Stimulated activated CD8-positive, alpha-beta memory T cell treated with anti-CD3 and anti-CD28 coated beads, Interleukin-4, amount 100 ng/mL, for 4 hours (primary cell): ENCODE data around the gene PRRG4.
"Not testable (repeated sequence)": the region's sequence is repeated elsewhere in the genome, so short reads cannot be mapped to it uniquely, and the experiment has no call there.

Source experiments
- DNase-seq, 2 donors: peaks; one replicate each; pipeline ENCODE4 v3.0.0-alpha.2; 2020; ENCODE audit warnings: low read depth in 2 of 2, low spot score in 1 of 2

The PRRG4 gene

DNA sequence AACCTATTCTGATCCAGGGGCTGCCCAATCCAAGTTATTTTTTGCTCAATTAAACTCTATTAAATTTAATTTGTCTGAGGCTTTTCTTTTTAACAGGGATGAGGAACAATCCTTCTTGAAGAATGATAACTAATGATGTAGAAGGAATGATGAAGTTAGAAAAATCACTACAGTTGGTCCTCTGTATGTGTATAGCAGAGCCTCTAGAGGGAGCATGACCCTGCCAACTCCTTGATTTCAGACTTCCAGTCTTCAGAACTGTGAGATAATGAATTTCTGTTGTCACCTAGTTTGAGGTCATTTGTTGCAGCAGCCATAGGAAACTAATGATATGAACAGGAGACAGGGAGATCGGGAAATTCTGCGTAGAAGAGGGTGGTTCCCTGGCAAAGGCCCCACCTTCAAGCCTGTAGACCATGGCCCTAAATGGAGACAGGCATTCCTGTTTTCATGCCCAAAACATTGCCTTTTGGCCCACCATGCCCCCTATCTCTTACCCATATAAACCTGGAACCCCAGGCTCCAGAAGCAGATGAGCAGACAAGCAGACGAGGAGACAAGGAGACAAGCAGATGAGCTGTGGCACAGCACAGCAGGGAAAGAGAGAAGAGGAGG, 55.1 kb downstream of the PRRG4 start:
- no peak for DNase-seq

DNA sequence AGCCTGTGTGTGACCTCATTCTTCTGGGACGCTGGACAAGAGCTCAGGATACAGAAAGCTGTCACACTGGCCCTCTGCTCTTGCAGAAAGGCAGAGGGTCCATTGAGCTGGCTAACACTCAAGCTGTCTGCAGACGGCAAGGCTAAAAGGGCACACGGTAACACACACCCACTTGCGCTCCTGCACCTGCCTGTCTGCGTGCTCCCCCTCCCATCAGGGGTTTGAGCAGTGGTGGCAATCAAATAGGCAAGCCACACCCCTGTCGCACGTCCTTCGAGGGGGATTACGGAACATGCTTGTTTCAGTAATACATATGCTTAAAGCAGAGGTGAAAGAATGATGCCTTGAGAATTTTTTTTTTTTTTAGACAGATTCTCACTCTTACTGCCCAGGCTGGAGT, 55.8 kb downstream of the PRRG4 start:
- no peak for DNase-seq

DNA sequence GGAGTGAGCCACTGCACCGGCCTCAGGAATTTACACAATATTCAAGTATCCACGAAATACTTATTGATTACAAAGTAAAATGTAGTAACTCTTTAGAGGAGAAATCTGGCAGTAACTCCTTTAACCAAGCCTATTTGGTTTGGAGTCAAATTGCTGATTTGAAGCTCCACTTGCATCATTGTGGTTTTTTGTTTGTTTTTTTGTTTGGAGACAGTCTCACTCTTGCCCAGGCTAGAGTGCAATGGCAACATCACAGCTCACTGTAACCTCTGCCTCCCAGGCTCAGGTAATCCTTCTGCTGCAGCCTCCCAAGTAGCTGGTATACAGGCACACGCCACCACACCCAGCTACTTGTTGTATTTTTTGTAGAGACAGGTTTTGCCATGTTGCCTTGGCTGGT, 56.5 kb downstream of the PRRG4 start:
- DNase-seq = no peak

DNA sequence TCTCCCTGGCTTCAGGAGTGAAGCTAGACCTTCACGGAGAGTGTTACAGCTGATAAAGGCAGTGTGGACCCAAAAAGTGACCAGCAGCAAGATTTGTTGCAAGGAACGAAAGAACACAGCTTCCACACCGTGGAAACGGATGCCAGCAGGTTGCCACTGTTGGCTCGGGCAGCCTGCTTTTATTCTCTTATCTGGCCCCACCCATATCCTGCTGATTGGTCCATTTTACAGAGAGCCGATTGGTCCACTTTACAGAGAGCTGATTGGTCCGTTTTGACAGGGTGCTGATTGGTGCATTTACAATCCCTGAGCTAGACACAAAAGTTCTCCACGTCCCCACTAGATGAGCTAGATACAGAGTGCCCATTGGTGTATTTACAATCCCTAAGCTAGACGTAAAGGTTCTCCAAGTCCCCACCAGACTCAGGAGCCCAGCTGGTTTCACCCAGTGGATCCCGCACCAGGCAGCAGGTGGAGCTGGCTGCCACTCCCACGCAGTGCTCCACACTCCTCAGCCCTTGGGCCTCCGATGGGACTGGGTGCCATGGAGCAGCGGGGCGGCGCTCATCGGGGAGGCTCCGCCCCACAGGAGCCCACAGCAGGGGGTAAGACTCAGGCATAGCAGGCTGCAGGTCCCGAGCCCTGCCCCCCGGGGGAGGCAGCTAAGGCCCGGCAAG, 58.1 kb downstream of the PRRG4 start:
- DNase-seq = not testable (repeated sequence)

DNA sequence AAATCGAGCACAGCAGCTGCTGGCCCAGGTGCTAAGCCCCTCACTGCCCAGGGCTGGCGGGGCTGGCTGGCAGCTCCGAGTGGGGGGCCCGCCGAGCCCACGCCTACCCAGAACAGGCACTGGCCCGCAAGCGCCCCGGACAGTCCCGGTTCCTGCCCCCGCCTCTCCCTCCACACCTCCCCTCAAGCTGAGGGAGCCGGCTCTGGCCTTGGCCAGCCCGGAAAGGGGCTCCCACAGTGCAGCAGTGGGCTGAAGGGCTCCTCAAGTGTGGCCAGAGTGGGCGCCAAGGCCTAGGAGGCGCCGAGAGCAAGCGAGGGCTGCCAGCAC, 58.6 kb downstream of the PRRG4 start:
- DNase-seq = not testable (repeated sequence)

DNA sequence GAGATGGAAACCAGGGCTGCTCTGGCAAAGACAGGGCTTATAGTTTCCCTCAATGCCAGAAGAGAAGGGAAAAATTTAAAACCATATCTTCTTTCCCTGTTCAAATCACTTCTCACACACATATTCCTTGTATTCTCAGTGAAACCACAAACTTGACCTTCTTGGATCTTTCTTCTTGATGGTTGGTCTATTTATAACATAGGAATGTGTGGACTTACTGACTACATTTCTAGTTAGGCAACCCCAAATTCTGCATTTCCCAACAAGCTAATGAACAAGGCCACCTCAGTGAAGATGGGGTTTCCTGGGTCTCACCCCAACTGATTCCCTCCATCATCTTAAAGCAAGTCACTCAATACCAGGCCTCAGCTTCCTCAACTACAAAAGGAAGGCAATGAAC, 59.1 kb downstream of the PRRG4 start:
- DNase-seq = no peak

DNA sequence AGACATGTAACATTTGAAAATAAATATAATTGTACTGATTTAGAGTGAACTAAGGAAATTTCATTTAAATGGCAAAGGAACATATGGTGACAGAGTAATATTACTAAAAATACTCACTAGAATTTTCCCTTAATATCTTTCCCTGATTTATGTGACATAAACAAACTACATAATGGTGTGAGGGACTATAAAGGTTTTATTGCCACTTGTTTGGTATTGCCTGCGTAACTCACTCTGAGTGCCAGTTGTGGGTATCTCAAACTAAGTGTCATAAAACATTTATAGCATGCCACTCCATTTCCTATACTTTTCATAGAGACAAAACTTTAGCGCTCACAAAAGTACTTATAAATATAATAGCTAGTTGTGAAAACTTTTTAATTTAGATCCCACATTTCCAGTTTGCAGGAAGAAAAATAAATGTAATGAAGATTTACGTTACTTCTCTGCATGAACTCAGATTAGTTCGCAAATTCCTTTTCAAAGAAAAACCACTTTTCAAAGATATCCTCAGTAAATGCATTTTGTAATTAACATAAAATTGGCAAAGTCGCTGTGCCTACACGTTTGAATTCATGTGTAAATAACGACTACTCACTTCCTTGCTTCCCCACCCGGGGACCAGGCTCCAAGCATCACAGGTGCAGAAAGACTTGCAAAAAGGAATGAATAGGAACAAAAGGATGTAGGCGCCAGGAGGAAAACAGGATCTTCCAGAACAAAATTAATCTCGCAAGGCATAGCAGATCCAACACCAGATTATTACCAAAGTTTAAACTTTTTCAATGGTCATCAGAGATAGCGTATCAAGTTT, 61.3 kb downstream of the PRRG4 start:
- no peak for DNase-seq

DNA sequence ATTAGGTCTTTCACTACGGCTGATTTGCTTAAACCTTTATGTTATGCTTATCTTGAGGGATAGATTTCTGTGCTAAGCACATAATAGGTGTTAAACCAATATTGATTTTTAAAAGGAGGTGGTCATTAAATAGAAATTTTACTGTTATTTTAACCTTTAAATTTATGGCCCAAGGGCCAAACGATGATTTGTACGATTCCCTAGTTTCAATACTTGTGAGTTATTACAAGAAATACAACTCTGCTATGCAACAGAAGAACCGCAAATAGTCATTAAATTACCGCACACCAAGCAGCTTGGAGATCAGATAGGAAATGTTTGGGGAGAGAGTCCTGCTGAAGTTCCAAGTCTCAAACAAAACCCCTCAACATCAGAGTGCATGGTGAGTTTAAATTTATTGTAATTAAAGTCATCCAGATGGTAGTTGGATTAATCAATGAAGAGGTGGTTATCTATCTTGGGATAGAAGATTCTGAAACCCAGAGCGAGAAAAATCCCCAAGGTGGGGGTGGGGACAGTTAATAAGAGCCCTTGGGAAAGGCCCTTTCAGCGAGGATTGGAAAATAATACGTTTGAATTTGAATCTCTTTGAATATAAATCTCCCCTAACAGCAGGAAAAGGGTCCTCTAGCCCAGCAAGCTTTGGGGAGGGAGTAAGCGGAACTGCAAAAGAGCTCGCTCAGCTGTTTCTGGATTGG, 62.1 kb downstream of the PRRG4 start:
- DNase-seq = no peak

DNA sequence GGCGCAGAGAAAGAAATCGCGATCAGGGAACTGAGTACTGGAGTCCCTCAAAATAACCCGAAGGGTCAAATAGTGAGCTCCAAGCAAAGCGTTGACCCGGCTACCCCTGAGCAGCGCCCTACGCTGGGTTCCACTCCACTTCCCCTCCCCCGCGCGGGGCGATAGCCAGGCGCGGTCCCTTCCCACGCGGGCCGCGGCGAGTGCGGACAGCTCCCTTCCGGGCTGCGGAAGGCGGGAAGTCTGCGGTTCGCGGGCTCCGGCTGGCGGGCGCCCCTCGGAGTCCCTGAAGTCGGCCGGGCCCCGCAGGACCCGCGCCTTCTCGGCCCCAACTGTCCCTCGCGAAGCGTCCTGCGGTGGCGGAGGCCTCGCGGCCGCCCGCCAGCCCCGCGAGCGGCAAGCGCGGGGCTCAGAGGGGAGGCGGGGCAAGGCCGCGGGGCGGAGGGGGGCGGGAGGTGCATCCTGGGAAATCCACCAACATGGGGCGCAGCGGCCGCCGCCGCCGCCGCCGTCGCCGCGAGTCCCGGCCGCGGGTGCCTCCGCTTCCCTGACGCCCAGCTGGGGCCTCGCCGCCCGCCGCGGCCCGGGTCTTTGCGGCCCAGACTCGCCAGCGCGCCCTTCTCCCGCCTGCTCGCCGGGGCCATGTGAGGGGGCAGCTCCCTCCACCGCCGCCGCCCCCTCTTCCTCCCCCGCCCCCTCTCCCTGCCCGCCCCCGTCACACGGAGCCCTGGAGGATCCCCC, 62.8 kb downstream of the PRRG4 start, which contains the start of gene QSER1:
Gene QSER1, plus strand, starts transcription at position 457 of the 738 bp plus-strand sequence. CDS start 315 bp downstream, outside the sequence.
- DNase-seq = peak; percentile 24 to 49

DNA sequence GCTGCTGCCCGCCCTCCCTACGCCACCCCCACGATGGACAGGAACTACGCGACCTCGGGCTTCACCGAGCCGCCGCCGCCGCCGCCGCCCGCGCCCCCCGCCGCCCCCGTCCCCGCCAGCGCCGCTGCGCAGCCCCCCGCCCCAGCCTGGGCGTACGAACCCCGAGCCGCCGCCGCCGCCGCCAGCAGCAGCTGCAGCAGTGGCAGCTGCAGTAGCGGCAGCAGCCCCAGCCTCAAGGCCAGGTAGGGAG, 63.3 kb downstream of the PRRG4 start:
- peak in 1 of 2 donors; percentile 30 for DNase-seq

DNA sequence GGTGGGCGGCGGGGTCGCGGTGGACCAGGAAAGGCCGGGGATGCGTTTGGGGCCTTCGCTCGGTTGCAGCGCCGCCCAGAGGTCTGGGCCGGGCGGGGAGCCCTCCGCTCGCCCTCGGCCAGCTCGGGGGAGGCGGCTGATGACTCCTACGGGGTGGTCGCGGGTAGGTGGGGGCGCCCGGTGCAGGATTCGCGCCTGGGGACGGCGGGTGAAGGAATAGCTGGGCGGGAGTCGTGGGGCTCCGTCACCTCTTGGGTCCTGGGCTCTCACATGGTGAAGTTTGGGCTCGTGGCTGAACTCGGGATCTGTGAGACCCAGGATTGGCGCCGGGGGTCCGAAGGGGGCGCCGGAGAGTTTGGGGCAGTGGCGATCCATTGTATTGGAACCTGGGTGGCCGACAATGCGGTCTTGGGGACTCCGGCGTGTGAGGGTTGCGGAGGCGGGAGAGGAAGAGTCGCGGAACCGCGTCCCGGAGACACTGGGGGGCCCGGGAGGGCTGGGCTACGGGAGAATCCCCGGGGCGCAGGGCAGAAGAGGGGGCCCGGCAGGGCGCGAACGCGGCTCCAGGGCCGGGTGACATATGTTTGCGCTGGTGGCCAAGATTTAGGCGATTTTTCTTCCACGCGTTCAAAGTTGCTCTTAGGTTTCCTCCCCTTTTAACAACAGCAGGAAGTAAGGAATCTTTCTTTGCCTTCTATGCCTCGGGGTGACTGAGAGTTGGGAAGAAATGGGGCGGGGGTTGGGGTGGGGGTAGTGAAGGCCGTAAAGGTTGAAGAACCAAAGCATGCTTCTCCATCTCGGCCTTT, 63.8 kb downstream of the PRRG4 start:
- no peak for DNase-seq

DNA sequence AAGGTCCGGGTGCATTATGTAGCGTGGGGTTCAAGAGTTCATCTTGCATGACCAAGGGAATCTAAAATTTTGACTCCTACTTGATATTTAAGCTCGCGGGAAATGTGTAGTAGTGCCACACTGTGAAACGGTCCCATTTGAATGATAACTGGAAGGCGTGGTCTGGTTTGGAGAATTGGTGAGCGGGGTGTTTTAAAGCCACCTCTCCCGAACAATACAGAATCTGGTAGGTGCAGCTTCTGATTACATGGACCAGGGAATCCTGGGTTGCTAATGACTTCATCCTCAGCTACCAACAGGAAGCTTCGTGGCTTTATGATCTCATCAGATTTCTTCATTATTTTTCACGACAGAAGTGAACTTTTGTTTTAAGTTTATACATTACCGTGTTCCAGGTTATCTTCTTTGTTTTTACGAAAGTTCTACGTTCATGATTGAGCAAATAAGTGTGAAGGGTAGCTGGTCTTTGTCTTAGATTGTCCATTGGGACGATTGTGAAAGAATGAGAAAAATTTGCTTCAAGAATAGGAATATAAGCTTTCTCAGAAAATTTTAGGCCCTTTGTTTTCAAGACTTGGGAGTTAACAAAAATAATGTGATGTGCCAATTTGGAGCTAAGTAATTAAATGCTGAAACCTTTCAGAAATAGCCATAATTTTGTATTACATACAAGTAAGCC, 64.6 kb downstream of the PRRG4 start:
- no peak for DNase-seq

DNA sequence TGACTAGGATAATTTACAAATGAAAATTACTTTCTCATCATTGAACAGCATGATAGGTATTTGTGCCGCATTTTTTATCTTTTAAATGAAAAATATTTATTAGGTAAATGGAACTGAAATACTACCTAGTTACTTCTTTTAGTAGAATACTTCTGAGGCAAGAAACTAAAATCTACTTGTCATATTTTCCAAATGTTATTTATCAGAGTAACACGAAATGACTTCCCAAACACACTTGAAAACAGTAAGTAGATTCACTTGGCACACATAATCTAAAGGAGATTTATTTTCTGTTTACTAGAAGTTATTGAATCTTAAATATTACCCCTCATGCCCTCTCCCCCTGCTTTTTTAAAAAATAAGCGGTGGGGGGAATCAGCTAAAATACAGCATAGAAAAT, 65.2 kb downstream of the PRRG4 start:
- no peak for DNase-seq

DNA sequence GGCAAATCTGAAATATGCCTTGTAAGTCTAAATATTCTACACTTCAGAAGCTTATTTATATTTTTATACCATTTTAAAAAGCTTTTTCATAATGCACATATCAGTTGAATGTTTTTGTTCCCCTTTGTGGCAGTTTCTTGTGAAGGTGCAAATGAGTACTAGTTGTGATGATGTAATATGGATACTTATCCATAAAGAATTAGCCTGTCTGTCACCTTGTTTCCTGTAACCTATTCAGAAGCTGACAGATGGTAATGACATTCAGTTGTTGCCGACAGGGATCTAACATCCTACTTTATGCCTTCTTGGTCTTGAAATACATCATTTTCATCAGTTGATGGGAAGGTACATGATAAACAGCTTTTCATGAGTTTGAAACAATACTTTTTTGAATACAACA, 65.7 kb downstream of the PRRG4 start:
- DNase-seq = no peak

DNA sequence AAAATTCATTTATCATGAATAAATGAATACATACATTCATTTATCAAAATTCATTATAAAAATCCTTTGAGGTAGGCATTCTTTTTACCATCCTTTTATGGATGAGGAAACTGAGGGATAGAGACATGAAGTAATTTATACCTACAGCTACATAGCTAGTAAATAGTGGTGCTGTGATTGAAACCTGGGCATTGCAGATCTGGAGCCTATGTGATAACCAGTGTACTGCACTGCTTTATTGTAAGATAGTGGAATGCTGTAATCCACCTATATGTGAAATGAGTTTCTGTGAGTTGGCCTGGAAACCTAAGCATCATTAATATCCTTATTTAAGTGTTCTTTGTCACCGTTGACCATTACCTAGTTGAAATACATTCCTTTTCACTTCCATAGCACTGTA, 67.4 kb downstream of the PRRG4 start:
- no peak for DNase-seq

DNA sequence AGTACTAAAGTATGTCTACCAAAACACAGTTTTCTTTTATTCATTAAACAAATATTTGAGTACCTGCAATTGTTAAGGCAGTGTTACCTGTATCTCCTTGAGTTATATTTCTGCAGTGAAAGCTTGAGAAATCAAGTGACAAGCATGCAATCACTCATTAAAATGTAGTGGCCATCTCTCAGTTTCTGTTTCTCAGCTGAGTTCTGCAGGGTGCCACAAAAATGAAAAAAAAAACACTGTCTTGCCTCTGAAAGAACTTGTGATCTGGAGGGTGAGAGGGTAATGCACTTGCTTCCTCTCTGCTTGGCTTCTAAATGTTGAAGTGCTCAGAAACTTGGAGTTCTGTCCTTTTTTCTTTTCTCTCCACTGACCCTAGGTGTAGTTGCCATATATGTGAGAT, 69.7 kb downstream of the PRRG4 start:
- no peak for DNase-seq

DNA sequence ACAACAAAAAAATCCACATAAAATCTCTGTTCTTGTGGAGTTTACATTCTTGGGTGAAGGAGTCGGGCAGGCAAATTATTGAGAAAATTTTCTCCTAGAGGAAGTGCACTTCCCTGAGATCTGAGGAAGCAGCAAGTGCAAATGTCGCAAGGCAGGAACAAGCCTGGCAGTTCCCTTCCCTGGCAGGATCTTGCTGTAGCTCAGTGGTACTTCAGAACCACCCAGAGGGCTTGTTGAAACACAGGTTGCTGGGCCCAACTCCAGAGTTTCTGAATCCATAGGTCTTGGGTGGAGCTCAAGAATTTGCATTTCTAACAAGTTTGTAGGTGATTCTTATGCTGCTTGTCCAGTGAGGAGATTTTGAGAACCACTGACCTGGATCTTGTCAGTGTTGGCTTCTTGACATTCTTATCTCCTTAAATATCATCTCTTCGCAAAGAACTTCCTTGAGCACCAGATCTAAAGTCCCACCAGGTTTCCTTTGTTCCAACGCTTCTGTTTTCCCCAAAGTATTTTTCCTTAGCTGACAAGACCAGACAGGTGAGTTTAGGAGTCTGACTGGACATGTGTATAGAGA, 72.5 kb downstream of the PRRG4 start:
- DNase-seq = no peak

DNA sequence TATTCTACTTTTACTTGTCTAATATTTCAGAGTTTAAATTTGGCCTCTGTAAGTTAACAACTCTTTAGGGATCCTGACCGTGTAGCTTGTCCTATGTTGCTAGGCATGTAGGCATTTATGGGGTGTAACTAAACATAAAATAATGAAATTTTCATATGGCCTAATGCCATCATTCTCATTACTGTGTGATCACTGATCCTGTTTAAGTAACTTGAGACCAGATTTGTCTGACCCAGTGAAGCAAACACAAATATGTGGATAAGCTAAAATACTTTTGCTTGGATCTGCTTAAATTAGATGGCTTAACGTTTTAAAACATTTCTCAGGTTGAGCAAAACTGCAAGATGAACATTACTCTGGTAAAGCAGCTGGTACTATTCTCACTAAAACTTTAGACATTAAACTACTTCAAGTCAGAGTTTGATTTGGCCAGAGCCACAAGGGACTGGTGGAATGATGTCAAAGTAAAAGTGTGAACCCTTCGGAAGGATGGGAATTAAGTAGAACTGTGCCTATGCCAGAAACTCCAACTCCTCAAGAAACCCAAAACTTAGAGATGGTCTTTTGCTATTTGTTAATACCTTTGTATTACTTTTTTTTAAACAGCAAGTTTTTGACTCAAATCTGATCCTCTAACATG, 75.4 kb downstream of the PRRG4 start:
- no peak for DNase-seq
